IMR-90 (cell line): ENCODE measurements around the gene ZDHHC19. TPM values are rescaled to one million over a fixed set of nuclear protein-coding genes. Genes with fewer than 3 reads are reported as not detected.

Source experiments
- ATAC-seq: fragments of 200-7000 bp; cut with Tn5 transposase; 2 replicates; pipeline ENCODE4 v1.9.1; 2020; ENCODE audit warnings: low read depth, mild to moderate bottlenecking, moderate library complexity
- BruUV-seq: library from RNA; stranded (reverse); fragments of 400-500 nt; replicated peaks from 2 replicates; lab custom pipeline; 2021; lab: Mats Ljungman, UMichigan
- CTCF ChIA-PET: fragments of 300-600 bp; formaldehyde crosslinking; extraction: SDS; loops from one replicate; lab custom pipeline; 2021; ENCODE audit warnings: antibody characterized with exemption; lab: Yijun Ruan, JAX
- POLR2A ChIA-PET: fragments of 300-600 bp; sonication (Branson Sonifier 250); formaldehyde crosslinking; loops from one replicate; lab custom pipeline; 2022; ENCODE audit warnings: antibody characterized with exemption; ENCODE audit not compliant: unreplicated experiment; lab: Charles Lee
- DNase-seq: peaks from one replicate; pipeline ENCODE4 v3.0.0; 2013
- H2AFZ ChIP-seq: replicated peaks from 2 replicates; pipeline ENCODE3; 2013; ENCODE audit warnings: low read length, mild to moderate bottlenecking; ENCODE audit not compliant: poor library complexity
- H2AK5ac ChIP-seq: 2 replicates; pipeline ENCODE4 v1.6.1; 2013; ENCODE audit warnings: low read depth, low read length, inconsistent platforms
- H2AK9ac ChIP-seq: replicated peaks from 2 replicates; pipeline ENCODE3; 2013; ENCODE audit warnings: mild to moderate bottlenecking, low read depth, low read length, moderate library complexity; ENCODE audit not compliant: poor library complexity
- H2BK120ac ChIP-seq: 2 replicates; pipeline ENCODE4 v1.6.1; 2013; ENCODE audit warnings: low read depth, low read length, inconsistent platforms
- H2BK15ac ChIP-seq: 3 replicates; pipeline ENCODE4 v1.6.1; 2013; ENCODE audit warnings: low read depth, low read length, inconsistent platforms
- H2BK20ac ChIP-seq: 2 replicates; pipeline ENCODE4 v1.6.1; 2013; ENCODE audit warnings: low read depth, mild to moderate bottlenecking, inconsistent platforms, low read length, moderate library complexity
- H2BK5ac ChIP-seq: 2 replicates; pipeline ENCODE4 v1.6.1; 2013; ENCODE audit warnings: mild to moderate bottlenecking, low read depth, low read length, inconsistent platforms; ENCODE audit not compliant: poor library complexity, severe bottlenecking
- H3K14ac ChIP-seq: replicated peaks from 2 replicates; pipeline ENCODE4 v1.6.1; 2013; ENCODE audit warnings: low read depth, low read length, inconsistent platforms
- H3K18ac ChIP-seq: 2 replicates; pipeline ENCODE4 v1.6.1; 2013; ENCODE audit warnings: low read depth, low read length, control low read depth
- H3K23ac ChIP-seq: 2 replicates; pipeline ENCODE4 v1.6.1; 2013; ENCODE audit warnings: low read depth, low read length, inconsistent platforms
- H3K27ac ChIP-seq: 2 replicates; pipeline ENCODE4 v1.5.1; 2013; ENCODE audit warnings: mild to moderate bottlenecking, control low read depth, low read length; ENCODE audit not compliant: insufficient read depth
- H3K27me3 ChIP-seq: 2 replicates; pipeline ENCODE4 v1.6.1; 2013; ENCODE audit warnings: low read length; ENCODE audit not compliant: control insufficient read depth, insufficient read depth
- H3K36me3 ChIP-seq: 2 replicates; pipeline ENCODE4 v1.6.1; 2013; ENCODE audit warnings: low read length, mixed read lengths; ENCODE audit not compliant: control insufficient read depth, insufficient read depth
- H3K4ac ChIP-seq: 2 replicates; pipeline ENCODE4 v1.6.1; 2013; ENCODE audit warnings: low read depth, low read length, inconsistent platforms
- H3K4me1 ChIP-seq: 2 replicates; pipeline ENCODE4 v1.6.1; 2013; ENCODE audit warnings: low read length, mixed read lengths; ENCODE audit not compliant: control insufficient read depth, insufficient read depth
- H3K4me2 ChIP-seq: 2 replicates; pipeline ENCODE4 v1.6.1; 2013; ENCODE audit warnings: low read depth, mild to moderate bottlenecking, control low read depth, low read length, moderate library complexity
- H3K4me3 ChIP-seq: 2 replicates; pipeline ENCODE4 v1.5.1; 2013; ENCODE audit warnings: low read depth, mild to moderate bottlenecking, control low read depth, low read length, moderate library complexity; ENCODE audit not compliant: insufficient read depth
- H3K56ac ChIP-seq: 2 replicates; pipeline ENCODE4 v1.6.1; 2013; ENCODE audit warnings: low read length, inconsistent platforms; ENCODE audit not compliant: insufficient read depth; ENCODE audit errors: extremely low read depth
- H3K79me1 ChIP-seq, 2 experiments: 2 replicates each; pipeline ENCODE4 v1.6.1; 2013; ENCODE audit warnings: low read length in 2 of 2, inconsistent platforms in 1 of 2, low read depth in 1 of 2
- H3K9ac ChIP-seq: 2 replicates; pipeline ENCODE4 v1.6.1; 2013; ENCODE audit warnings: low read depth, low read length, control low read depth
- H3K9me1 ChIP-seq: 2 replicates; pipeline ENCODE4 v1.6.1; 2013; ENCODE audit warnings: low read length, inconsistent platforms; ENCODE audit not compliant: insufficient read depth
- H3K9me3 ChIP-seq: 2 replicates; pipeline ENCODE4 v1.6.1; 2013; ENCODE audit warnings: low read length; ENCODE audit not compliant: control insufficient read depth, insufficient read depth
- H4K20me1 ChIP-seq: 2 replicates; pipeline ENCODE4 v1.6.1; 2013; ENCODE audit warnings: low read length, inconsistent platforms; ENCODE audit not compliant: insufficient read depth
- H4K5ac ChIP-seq: 2 replicates; pipeline ENCODE4 v1.6.1; 2013; ENCODE audit warnings: mild to moderate bottlenecking, low read depth, low read length, control low read depth
- H4K8ac ChIP-seq, 2 experiments: 2 replicates each; pipeline ENCODE4 v1.6.1; 2013; ENCODE audit warnings: low read depth in 2 of 2, low read length in 2 of 2, control low read depth in 1 of 2, inconsistent platforms in 1 of 2
- H4K91ac ChIP-seq: 2 replicates; pipeline ENCODE4 v1.6.1; 2013; ENCODE audit warnings: low read depth, low read length, inconsistent platforms; ENCODE audit not compliant: insufficient read depth
- CHD1 ChIP-seq: IDR thresholded peaks from 2 replicates; pipeline ENCODE4 v1.6.1; 2012; ENCODE audit warnings: low read depth, low read length, improper control_type of control experiment
- CTCF ChIP-seq: conservative IDR thresholded peaks from 2 replicates; pipeline ENCODE4 v1.5.1; 2012; ENCODE audit warnings: mild to moderate bottlenecking, low read depth, low read length, improper control_type of control experiment
- MAFK ChIP-seq: IDR thresholded peaks from 2 replicates; pipeline ENCODE4 v1.6.1; 2012; ENCODE audit warnings: low read depth, low read length, improper control_type of control experiment
- MAZ ChIP-seq: IDR thresholded peaks from 2 replicates; pipeline ENCODE4 v1.6.1; 2012; ENCODE audit warnings: low read depth, mild to moderate bottlenecking, low read length, improper control_type of control experiment, moderate library complexity, borderline replicate concordance
- MXI1 ChIP-seq: IDR thresholded peaks from 2 replicates; pipeline ENCODE4 v1.6.1; 2012; ENCODE audit warnings: low read depth, mild to moderate bottlenecking, low read length, moderate library complexity, borderline replicate concordance
- NFE2L2 ChIP-seq: fragments of 150-350 bp; IDR thresholded peaks from 2 replicates; pipeline ENCODE4 v1.6.1; 2016; ENCODE audit warnings: low read depth, mild to moderate bottlenecking, low read length
- POLR2A ChIP-seq: IDR thresholded peaks from 2 replicates; pipeline ENCODE4 v1.6.1; 2012; ENCODE audit warnings: mild to moderate bottlenecking, low read depth, low read length
- WGBS, 2 experiments: methylation state at CpG; one replicate each; pipeline versions ENCODE4 v1.1.5 to v1.1.7; 2013; ENCODE audit warnings: missing lambda C conversion rate in 2 of 2; ENCODE audit not compliant: insufficient read length in 1 of 2; ENCODE audit errors: extremely low coverage in 2 of 2; 5-methylcytosine and 5-hydroxymethylcytosine counted together
- dilution Hi-C: fragments of 300-500 bp; cut with HindIII; formaldehyde crosslinking; loops from one replicate; pipeline ENCODE4 v1.14.3; 2018; ENCODE audit warnings: low sequenced_read_pairs; ENCODE audit not compliant: unreplicated experiment
- in situ Hi-C: fragments of 300-500 bp; cut with MboI; formaldehyde crosslinking; loops from 3 replicates; pipeline ENCODE4 v1.14.3; 2019; ENCODE audit warnings: low sequenced_read_pairs, inconsistent platforms, mixed read lengths
- intact Hi-C: fragments of 100-400 bp; cut with micrococcal nuclease; formaldehyde crosslinking; loops from 2 replicates; pipeline ENCODE4 v1.10.0; 2022
- polyA plus RNA-seq, 3 experiments: library from polyadenylated mRNA; depleted of rRNA; stranded (reverse); fragments of >200 nt; gene quantifications; 2 replicates each; pipeline ENCODE4 v1.2.3, GENCODE V29; 2012; ENCODE audit warnings: low replicate concordance in 1 of 3
- total RNA-seq: library from RNA; depleted of rRNA; stranded (reverse); fragments of >200 nt; gene quantifications from 2 replicates; pipeline ENCODE4 v1.2.3, GENCODE V29; 2012

The ZDHHC19 gene
- total and polyA plus RNA-seq, 2 of the 4 experiments (the other 2 are of a cell fraction), result 0.09 TPM; not detected in 1

- H3K9ac ChIP-seq, result no peak overlapping the region
- dilution Hi-C loops, result no loop called here
Observed at GRCh38 chr3:196163212-196163611, 48.0 kb downstream of the ZDHHC19 start.

More at GRCh38 chr3:196163212-196163611, 48.0 kb downstream of the ZDHHC19 start:
- ATAC-seq (no peak), DNase-seq (no peak)
- Histone ChIP-seq H3K23ac (no peak overlapping the region), H3K4me3 (no peak overlapping the region), H4K8ac (no peak overlapping the region), H3K14ac (no peak overlapping the region), H2BK15ac (no peak overlapping the region), H4K5ac (no peak overlapping the region), H3K4me1 (peaks cover 7% of the 10 kb centered on the region), H3K4me2 (no peak overlapping the region), H2AK5ac (0 out of 2 replicates have a peak overlapping the region, but pooled peaks have one; percentile 45), H2AK9ac (no peak overlapping the region), H3K36me3 (no peaks in the 10 kb centered on the region), H3K9me1 (peaks cover 15% of the 10 kb centered on the region), H4K20me1 (no peaks in the 10 kb centered on the region), H3K79me1 (no peaks in the 10 kb centered on the region), H2AFZ (no peak overlapping the region), H3K56ac (no peak overlapping the region), H3K18ac (no peak overlapping the region), H4K91ac (no peak overlapping the region), H3K27me3 (0 out of 2 replicates have a peak, but pooled peaks cover 2% of the 10 kb centered on the region), H2BK120ac (no peak overlapping the region), H2BK5ac (no peak overlapping the region), H3K4ac (no peak overlapping the region), H3K9me3 (no peaks in the 10 kb centered on the region), H2BK20ac (no peak overlapping the region), H3K27ac (no peak overlapping the region)
- intact Hi-C loops (no loop called here), in situ Hi-C loops (no loop called here)
- POLR2A ChIA-PET, result no interaction called here
- no TSS peak for BruUV-seq
- WGBS, 2 experiments, result no CpG with 5 or more reads among the region's 6 CpGs
- TF ChIP-seq MAFK, result no peak
- TF ChIP-seq CHD1, result no peak
- no peak for TF ChIP-seq MAZ
- no peak for TF ChIP-seq MXI1
- no peak for TF ChIP-seq NFE2L2
- TF ChIP-seq POLR2A, result no peak
- no peak for TF ChIP-seq CTCF
- CTCF ChIA-PET, result no interaction called here
